Measurements from ENCODE around the gene KNSTRN. TPM values are rescaled to one million over a fixed set of nuclear protein-coding genes. Genes with fewer than 3 reads are reported as not detected.

KNSTRN gene
- total and polyA plus RNA-seq, 4 donors = 7.5 to 16.6 (median 14.0) TPM

DNA sequence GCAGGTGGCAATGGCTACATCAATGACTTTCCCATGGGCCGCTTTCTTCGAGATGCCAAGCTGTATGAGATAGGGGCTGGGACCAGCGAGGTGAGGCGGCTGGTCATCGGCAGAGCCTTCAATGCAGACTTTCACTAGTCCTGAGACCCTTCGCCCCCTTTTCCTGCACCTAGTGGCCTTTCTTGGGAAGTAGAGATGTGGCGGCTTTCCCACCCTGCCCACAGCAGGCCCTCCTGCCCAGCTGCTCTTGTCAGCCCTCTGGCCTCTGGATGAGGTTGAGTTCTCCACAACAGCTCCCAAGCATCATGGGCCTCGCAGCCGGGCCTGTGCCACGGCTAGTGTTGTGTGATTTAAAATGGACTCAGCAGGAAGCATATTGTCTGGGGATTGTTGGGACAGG, 35.6 kb downstream of the KNSTRN start:
- TF ChIP-seq, protein P1, sequence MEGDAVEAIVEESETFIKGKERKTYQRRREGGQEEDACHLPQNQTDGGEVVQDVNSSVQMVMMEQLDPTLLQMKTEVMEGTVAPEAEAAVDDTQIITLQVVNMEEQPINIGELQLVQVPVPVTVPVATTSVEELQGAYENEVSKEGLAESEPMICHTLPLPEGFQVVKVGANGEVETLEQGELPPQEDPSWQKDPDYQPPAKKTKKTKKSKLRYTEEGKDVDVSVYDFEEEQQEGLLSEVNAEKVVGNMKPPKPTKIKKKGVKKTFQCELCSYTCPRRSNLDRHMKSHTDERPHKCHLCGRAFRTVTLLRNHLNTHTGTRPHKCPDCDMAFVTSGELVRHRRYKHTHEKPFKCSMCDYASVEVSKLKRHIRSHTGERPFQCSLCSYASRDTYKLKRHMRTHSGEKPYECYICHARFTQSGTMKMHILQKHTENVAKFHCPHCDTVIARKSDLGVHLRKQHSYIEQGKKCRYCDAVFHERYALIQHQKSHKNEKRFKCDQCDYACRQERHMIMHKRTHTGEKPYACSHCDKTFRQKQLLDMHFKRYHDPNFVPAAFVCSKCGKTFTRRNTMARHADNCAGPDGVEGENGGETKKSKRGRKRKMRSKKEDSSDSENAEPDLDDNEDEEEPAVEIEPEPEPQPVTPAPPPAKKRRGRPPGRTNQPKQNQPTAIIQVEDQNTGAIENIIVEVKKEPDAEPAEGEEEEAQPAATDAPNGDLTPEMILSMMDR (IDR thresholded peaks at IDR 0.05; ENCODE audit: control extremely low read depth, extremely low read depth) = no peak
- ATAC-seq (ENCODE audit: insufficient read depth, low FRiP score) (no peak), DNase-seq (no peak)
- H3K9me3 ChIP-seq (ENCODE audit: control insufficient read depth in 4 of 4, insufficient read depth in 3 of 4, low read length in 3 of 4) = no peaks in the 10 kb centered on the region
- H3K4me1 ChIP-seq (ENCODE audit: control insufficient read depth in 5 of 5, insufficient read depth in 5 of 5, low read length in 5 of 5) = peaks cover 0 to 3% (median 0%) of the 10 kb centered on the region in 5 donors
- H3K27ac ChIP-seq (ENCODE audit: low read depth in 1 of 2, low read length in 1 of 2) = no peak overlapping the region
- H3K27me3 ChIP-seq (ENCODE audit: control insufficient read depth in 3 of 3, insufficient read depth in 3 of 3, low read length in 2 of 3) = no peaks in the 10 kb centered on the region
- WGBS, 2 donors = 93 to 95% methylated on average over 10 of the region's 10 CpGs
- H3K4me3 ChIP-seq = no peak overlapping the region
- no peak overlapping the region for H3K9ac ChIP-seq (ENCODE audit: insufficient read depth in 1 of 2, low read length in 2 of 2)
- H3K36me3 ChIP-seq (ENCODE audit: control insufficient read depth in 4 of 4, insufficient read depth in 4 of 4, low read length in 4 of 4) = peaks cover 4 to 36% (median 17%) of the 10 kb centered on the region in 4 donors

DNA sequence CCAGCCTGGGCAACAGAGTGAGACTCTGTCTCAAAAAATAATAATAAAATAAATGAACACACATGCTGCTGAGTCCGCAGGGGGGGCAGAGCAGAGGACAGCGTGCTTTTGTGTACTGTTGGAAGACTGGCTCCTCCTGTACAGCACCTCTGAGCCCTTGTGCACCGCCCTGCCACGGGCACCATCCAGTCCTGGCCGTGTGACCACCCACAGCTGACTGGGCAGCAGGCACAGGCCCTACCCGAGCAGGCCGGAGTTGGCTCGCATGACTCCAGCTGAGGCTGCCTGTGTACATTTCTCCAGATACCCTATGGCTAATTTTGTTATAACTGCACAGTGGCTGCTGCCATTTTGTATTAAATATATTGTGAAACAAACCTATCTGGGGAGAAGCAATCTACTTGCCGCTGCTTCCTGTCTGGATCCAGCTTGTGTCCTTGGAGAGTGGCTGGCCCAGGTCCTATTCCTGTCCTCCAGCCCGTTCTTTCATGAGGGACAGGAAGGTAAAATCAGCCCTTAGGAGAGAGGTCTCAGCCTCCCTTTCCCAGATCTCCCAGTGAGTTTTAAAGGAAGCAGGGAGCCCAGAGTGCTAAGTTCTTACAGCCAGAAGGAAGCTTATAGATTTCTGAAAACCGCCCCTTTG, 37.7 kb downstream of the KNSTRN start:
- Histone ChIP-seq H3K4me1 (ENCODE audit: control insufficient read depth in 5 of 5, insufficient read depth in 5 of 5, low read length in 5 of 5) (peaks cover 0 to 3% (median 0%) of the 10 kb centered on the region in 5 donors), H3K4me3 (no peak overlapping the region), H3K27me3 (ENCODE audit: control insufficient read depth in 3 of 3, insufficient read depth in 3 of 3, low read length in 2 of 3) (no peaks in the 10 kb centered on the region), H3K9ac (ENCODE audit: insufficient read depth in 1 of 2, low read length in 2 of 2) (no peak overlapping the region), H3K9me3 (ENCODE audit: control insufficient read depth in 4 of 4, insufficient read depth in 3 of 4, low read length in 3 of 4) (no peaks in the 10 kb centered on the region), H3K27ac (ENCODE audit: low read depth in 1 of 2, low read length in 1 of 2) (peak overlapping the region; percentile 17 to 59), H3K36me3 (ENCODE audit: control insufficient read depth in 4 of 4, insufficient read depth in 4 of 4, low read length in 4 of 4) (peaks cover 2 to 22% (median 8%) of the 10 kb centered on the region in 4 donors)
- TF ChIP-seq, protein P1 (IDR thresholded peaks at IDR 0.05; ENCODE audit: control extremely low read depth, extremely low read depth) = no peak
- DNase-seq (no peak), ATAC-seq (ENCODE audit: insufficient read depth, low FRiP score) (no peak)
- 80 to 81% methylated on average over 11 of the region's 11 CpGs for WGBS, 2 donors

DNA sequence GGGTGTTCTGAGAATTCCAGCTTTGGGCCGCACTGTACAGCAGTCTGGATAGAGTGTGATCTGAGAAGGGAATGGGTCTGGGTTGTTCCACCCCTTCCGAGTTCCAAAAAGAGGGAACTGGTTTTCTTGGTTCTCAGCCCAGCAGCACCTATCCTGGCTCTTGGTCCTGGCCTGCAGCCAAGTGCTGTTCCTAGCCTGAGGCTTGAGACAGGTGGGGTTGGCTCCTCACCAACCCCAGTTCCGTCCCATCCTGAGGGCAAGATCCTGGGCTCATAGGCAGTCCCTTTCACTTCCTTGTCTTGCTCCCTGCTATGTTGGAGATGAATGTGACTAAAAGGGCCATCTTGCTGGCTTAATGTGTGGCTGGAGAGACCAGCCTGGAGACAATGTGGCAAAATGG, 38.3 kb downstream of the KNSTRN start:
- no peak overlapping the region for H3K9ac ChIP-seq (ENCODE audit: insufficient read depth in 1 of 2, low read length in 2 of 2)
- no peak overlapping the region for H3K4me3 ChIP-seq
- H3K9me3 ChIP-seq (ENCODE audit: control insufficient read depth in 4 of 4, insufficient read depth in 3 of 4, low read length in 3 of 4) = no peaks in the 10 kb centered on the region
- no peaks in the 10 kb centered on the region for H3K27me3 ChIP-seq (ENCODE audit: control insufficient read depth in 3 of 3, insufficient read depth in 3 of 3, low read length in 2 of 3)
- ATAC-seq (ENCODE audit: insufficient read depth, low FRiP score) (peak; percentile 28), DNase-seq (no peak)
- TF ChIP-seq, protein P1 (IDR thresholded peaks at IDR 0.05; ENCODE audit: control extremely low read depth, extremely low read depth) = no peak
- WGBS, 2 donors = 52 to 54% methylated on average over 3 of the region's 3 CpGs
- H3K36me3 ChIP-seq (ENCODE audit: control insufficient read depth in 4 of 4, insufficient read depth in 4 of 4, low read length in 4 of 4) = peaks cover 0 to 16% (median 5%) of the 10 kb centered on the region in 4 donors
- H3K27ac ChIP-seq (ENCODE audit: low read depth in 1 of 2, low read length in 1 of 2) = no peak overlapping the region
- H3K4me1 ChIP-seq (ENCODE audit: control insufficient read depth in 5 of 5, insufficient read depth in 5 of 5, low read length in 5 of 5) = peaks cover 0 to 3% (median 0%) of the 10 kb centered on the region in 5 donors

Data from lung (tissue), 12 donors.